ENCODE measurements around the gene IDH3G. TPM values are rescaled to one million over a fixed set of nuclear protein-coding genes. Genes with fewer than 3 reads are reported as not detected.

Gene IDH3G
- total RNA-seq, 1 donor from 2014 or later = 70.2 TPM

DNA sequence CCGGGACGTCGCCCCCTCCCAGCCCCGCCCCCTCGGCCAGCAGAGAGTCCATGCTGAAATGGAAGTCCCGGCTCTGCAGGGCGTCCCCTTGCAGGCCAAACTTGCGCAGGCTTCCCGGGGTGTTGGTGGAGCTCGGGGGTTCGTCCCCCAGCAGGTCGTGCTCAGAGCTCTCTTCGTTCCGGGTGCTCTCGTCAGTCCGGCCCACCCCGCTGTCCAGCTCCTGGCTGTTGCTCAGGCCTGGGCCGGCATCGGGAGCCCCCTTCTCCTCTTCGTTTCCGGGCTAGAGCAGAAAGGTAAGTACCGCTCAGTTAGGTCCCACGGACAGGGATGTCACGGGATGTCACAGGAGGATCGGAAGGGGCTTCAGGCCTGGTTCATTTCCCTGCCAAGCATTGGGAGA is 10.4 kb upstream of the IDH3G start:
- no peak for DNase-seq
- intact Hi-C loops (cut with micrococcal nuclease) = no loop called here
- H3K4me1 Mint-ChIP-seq = no peaks in the 10 kb centered on the region
- H3K4me3 Mint-ChIP-seq = no peak overlapping the region
- no peak overlapping the region for H3K27ac Mint-ChIP-seq
- no peaks in the 10 kb centered on the region for H3K9me3 Mint-ChIP-seq
- no peaks in the 10 kb centered on the region for H3K36me3 Mint-ChIP-seq (ENCODE audit: low read depth)
- no peaks in the 10 kb centered on the region for H3K27me3 Mint-ChIP-seq

DNA sequence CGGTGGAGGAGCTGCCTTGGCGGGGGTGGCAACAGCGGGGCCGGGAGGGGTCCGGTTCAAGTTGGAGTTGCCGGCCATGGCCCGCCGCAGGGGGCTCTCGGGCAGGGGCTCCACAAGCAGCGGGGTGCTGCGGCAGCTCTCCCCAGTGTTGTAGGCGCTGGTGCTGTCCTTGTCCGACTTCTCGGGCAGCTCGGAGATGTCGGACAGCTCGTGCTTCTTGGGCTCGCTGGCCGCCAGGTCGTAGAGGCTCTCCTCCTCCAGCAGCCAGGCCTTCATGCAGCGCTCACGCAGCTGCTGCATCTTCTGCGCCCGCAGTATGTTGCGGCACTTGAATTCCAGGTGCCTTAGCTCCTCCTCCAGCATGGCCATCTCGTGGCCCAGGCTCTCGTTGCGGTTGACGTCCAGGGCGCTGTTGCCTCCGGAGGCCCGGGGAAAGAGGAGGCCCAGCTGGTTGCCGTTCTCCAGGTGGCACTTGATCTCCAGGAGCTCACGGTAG is 10.0 kb upstream of the IDH3G start:
- Mint-ChIP-seq H3K36me3 (ENCODE audit: low read depth) (no peaks in the 10 kb centered on the region), H3K4me3 (no peak overlapping the region), H3K4me1 (no peaks in the 10 kb centered on the region), H3K9me3 (no peaks in the 10 kb centered on the region), H3K27me3 (no peaks in the 10 kb centered on the region), H3K27ac (no peak overlapping the region)
- intact Hi-C loops (cut with micrococcal nuclease) = no loop called here
- DNase-seq = no peak

DNA sequence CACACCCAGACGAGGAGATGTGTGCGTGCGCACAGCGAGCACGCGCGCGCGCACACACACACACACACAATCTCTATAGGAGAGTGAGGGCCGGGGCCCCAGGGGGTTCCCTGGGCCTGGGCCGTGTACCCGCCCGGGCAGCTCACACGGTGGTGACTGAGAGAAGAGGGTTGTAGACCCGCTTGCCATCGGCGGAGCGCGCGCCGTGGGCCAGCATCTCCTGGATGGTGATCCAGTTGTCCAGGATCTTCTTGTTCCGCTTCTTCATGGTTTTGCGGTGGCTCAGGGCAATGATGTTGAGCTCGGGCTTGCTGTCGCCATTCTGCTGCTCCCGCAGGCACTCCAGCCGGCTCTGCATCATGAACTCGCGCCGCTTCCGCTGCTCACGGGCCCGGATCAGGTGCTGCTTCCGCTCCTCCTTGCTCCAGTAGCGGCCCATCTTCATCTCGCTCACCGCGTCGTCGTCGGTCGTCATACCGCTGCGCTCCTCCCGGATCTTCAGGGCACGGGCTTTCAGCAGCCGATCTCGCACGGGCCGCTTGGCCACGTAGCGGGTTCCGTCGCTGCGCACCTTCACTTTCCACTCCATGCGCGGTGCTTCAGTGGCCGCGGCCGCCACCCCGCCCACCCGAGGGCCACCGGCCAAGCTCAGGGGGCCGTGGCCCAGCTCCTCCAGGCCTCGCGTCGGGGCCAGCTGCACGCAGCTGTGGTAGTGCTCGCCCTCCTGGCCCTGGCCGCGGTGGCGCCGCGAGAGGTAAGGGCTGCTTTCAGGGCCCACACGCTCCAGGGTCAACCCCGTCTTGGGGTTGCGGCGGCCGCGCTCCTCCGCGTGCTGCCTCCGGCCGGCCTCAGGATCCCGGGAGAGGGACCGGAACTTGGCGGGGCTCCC is 9.3 kb upstream of the IDH3G start:
- no peak for DNase-seq
- Mint-ChIP-seq H3K4me3 (no peak overlapping the region), H3K36me3 (ENCODE audit: low read depth) (peaks cover 3% of the 10 kb centered on the region), H3K9me3 (no peaks in the 10 kb centered on the region), H3K27ac (no peak overlapping the region), H3K4me1 (no peaks in the 10 kb centered on the region), H3K27me3 (no peaks in the 10 kb centered on the region)
- intact Hi-C loops (cut with micrococcal nuclease) = no loop called here

DNA sequence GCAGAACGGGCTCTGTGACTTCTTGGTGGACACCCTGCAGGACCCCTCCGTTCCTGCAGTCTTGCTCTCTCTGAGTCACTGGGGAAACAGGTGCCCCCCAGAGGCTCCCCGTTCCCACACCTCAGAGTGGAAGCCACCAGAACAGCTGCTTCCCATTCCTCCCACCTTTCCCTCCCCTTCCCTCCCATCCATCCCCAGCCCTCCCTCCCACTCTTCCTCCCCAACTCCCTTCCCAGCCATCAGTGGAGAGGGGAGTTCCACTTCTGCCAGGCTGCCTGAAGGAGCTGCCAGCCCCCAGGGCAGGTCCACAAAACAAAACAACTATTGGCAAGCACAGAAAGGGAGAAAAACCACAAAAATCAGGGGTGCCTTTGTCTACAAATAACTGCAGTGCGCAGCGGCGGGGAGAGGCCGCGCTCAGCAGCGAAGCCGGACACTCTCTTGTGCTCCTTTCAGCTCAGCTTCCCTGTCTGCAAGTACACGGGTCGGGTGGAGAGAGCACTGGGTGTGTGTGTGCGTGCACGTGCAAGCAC is 8.4 kb upstream of the IDH3G start:
- Mint-ChIP-seq H3K4me3 (no peak overlapping the region), H3K36me3 (ENCODE audit: low read depth) (peaks cover 9% of the 10 kb centered on the region), H3K27me3 (no peaks in the 10 kb centered on the region), H3K9me3 (no peaks in the 10 kb centered on the region), H3K4me1 (no peaks in the 10 kb centered on the region), H3K27ac (no peak overlapping the region)
- no peak for DNase-seq
- intact Hi-C loops (cut with micrococcal nuclease) = no loop called here

DNA sequence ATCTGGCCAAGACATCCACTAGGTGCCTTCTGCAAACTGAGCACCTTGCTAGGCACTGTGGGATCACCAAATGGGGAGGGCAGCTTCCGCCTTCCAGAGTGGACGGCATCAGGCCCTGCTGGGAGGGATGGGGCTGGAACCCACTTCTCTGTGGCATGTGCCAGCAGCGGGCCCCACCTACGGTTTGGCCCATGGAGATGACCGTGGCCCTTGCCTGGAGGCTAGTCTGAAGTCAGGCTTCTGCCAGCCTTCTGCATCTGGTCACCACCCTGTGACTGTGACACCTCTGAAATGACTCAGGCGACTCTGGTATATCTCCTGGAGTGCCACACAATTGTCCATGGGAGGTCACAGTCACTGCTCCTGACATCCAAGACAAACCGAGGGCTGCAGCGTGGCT is 7.5 kb upstream of the IDH3G start:
- Mint-ChIP-seq H3K27me3 (no peaks in the 10 kb centered on the region), H3K4me3 (no peak overlapping the region), H3K27ac (no peak overlapping the region), H3K36me3 (ENCODE audit: low read depth) (peaks cover 10% of the 10 kb centered on the region), H3K4me1 (peaks cover 1% of the 10 kb centered on the region), H3K9me3 (no peaks in the 10 kb centered on the region)
- no peak for DNase-seq
- intact Hi-C loops (cut with micrococcal nuclease) = no loop called here

DNA sequence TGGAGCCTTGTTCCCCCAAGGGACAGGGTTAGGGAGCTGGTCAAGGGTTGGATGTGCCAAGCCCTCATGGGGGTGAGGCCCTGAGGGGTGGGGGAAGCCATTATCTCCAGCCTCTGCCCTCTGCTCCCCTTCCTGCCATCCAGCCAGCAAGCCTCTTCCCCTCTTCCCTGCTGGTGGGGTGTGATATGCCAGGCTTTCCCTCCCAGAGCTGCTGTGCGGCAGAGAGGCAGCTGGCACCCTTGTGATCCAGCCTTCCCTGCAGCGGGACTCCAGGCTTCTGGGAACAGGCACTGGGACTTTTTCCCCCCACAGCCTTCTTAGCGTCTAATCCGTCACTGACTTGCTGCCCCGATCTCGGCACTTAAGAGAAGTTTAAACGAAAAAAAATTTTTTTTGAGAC is 6.6 kb upstream of the IDH3G start:
- DNase-seq = no peak
- no peaks in the 10 kb centered on the region for H3K9me3 Mint-ChIP-seq
- intact Hi-C loops (cut with micrococcal nuclease) = no loop called here
- no peaks in the 10 kb centered on the region for H3K27me3 Mint-ChIP-seq
- no peak overlapping the region for H3K27ac Mint-ChIP-seq
- peaks cover 6% of the 10 kb centered on the region for H3K4me1 Mint-ChIP-seq
- H3K4me3 Mint-ChIP-seq = no peak overlapping the region
- peaks cover 18% of the 10 kb centered on the region for H3K36me3 Mint-ChIP-seq (ENCODE audit: low read depth)

DNA sequence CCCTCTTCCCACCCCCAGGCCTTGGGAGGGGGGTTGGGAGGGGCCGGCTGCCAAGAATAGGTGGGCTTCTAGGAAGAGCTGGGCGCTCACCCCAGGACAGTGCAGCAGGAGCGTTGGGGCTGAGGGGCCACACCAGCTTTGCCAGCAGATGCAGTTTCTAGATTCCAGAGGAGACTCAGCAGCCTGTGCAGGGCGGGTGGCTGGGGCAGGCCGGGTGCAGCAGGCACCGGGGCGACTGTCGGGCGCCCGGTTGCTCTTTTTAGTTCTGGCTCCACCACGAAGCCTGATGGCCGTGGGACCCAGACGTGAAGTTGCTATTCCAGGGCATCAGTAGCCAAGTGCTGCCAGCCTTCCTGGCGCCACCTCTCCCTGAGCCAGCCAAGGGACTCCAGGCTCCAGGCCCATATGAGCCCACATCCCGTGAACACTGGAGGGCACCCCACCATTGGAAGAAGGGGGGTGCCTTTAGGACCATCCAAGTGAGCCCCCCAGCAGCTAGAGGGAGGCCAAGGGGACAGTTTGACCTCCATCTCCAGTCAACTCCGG is 6.1 kb upstream of the IDH3G start:
- H3K27me3 Mint-ChIP-seq = no peaks in the 10 kb centered on the region
- H3K4me3 Mint-ChIP-seq = no peak overlapping the region
- H3K9me3 Mint-ChIP-seq = no peaks in the 10 kb centered on the region
- H3K4me1 Mint-ChIP-seq = peaks cover 6% of the 10 kb centered on the region
- no peak for DNase-seq
- no peak overlapping the region for H3K27ac Mint-ChIP-seq
- H3K36me3 Mint-ChIP-seq (ENCODE audit: low read depth) = peaks cover 18% of the 10 kb centered on the region
- intact Hi-C loops (cut with micrococcal nuclease) = no loop called here

DNA sequence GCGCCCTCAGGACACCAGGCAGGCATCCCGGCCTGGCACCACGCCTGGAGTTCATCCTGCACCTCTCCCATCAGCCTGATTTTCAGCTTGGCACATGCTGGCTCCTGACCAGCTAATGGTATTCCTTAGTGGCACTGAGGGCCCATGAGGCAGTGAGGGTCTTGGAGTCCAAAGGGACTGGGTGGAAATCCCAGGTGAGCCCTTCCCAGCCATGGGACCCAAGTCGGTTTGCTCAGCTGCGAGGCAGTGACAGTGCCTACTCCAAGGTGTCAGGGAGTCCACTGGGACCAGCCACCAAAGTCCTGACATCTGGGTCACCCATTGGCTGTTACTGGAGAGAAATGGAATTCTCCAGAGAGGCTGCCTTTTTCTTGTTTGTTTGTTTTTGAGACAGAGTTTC is 5.2 kb upstream of the IDH3G start:
- Mint-ChIP-seq H3K36me3 (ENCODE audit: low read depth) (peaks cover 22% of the 10 kb centered on the region), H3K4me1 (peaks cover 6% of the 10 kb centered on the region), H3K27me3 (no peaks in the 10 kb centered on the region), H3K9me3 (no peaks in the 10 kb centered on the region), H3K27ac (no peak overlapping the region), H3K4me3 (no peak overlapping the region)
- no peak for DNase-seq
- intact Hi-C loops (cut with micrococcal nuclease) = no loop called here

DNA sequence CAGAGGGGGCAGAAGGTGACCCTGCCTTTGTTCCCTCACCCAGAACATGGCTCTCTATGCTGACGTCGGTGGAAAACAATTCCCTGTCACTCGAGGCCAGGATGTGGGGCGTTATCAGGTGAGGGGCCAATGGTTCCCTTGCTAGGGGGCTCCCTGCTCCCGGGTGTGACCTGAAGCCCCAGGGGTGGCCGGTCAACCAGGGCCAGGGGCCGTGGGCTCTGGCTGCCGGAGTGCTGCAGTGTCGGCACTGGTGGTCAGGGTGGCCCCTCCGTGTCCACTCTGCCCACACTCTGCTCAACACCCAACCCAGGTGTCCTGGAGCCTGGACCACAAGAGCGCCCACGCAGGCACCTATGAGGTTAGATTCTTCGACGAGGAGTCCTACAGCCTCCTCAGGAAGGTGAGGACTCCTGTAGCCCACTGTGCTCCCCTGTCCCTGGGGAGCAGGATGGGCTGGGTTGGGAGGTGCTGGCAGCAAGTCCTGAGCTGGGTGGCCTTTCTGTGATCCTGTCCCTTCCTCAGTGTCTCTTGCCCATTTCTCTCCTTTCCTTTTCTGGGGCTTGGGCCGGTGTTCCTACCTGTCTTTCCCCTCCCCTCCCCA is 3.3 kb upstream of the IDH3G start:
- Mint-ChIP-seq H3K4me3 (no peak overlapping the region), H3K9me3 (no peaks in the 10 kb centered on the region), H3K4me1 (peaks cover 11% of the 10 kb centered on the region), H3K36me3 (ENCODE audit: low read depth) (peaks cover 24% of the 10 kb centered on the region), H3K27ac (no peak overlapping the region), H3K27me3 (no peaks in the 10 kb centered on the region)
- DNase-seq = no peak
- intact Hi-C loops (cut with micrococcal nuclease) = no loop called here

DNA sequence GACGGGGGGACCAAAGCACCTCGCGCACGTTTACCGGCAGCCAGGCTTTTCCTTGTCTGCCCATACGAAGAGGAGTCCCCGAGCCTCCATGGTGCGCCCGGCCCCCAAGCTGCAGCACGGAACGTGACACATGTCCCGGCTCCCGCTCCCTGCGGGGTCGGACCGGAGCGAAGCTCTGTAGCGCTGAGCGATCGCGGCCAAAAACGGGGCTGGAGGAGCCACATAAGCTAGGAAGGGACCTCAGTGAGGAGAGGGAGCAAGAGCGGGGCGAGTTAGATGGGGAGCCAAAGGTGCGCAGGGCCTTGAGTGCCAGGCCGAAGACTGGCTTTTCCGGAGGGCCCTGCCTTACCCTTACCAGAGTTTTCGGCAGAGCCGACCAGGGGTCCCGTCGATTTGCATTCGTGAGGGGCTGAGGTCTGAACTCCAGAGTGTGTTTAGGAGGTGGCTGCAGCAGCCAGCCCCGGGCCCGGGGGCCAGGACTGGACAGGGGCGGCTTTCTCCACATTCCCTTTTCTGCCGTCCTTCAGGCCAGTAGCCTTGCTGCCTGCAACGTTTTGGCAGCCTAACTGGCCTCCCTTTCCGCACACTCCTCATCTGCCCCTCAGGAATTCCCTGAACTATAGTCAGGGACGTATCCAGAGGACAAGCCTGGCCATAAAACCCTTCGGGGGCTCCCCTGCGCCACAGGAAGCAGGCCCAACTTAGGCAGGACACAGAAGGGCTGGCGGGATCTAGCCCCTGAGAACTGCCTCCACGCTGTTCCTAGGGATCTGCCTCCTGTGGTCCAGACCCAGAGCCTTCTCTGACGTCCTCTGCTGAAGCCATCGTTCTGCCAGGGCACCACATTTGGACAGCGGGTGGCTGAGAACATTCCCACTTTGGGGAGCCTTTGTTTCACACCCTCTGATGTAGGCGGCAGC is 982 bp upstream of the IDH3G start:
- Mint-ChIP-seq H3K36me3 (ENCODE audit: low read depth) (peaks cover 28% of the 10 kb centered on the region), H3K27ac (peak overlapping the region; percentile 93), H3K27me3 (no peaks in the 10 kb centered on the region), H3K4me3 (peak overlapping the region; percentile 90), H3K4me1 (peaks cover 11% of the 10 kb centered on the region), H3K9me3 (no peaks in the 10 kb centered on the region)
- no peak for DNase-seq
- intact Hi-C loops (cut with micrococcal nuclease) = loop anchor here (2.0 kb wide), 1 partner anchor 132 kb away; the partner anchor contains the start of gene ARHGAP4

DNA sequence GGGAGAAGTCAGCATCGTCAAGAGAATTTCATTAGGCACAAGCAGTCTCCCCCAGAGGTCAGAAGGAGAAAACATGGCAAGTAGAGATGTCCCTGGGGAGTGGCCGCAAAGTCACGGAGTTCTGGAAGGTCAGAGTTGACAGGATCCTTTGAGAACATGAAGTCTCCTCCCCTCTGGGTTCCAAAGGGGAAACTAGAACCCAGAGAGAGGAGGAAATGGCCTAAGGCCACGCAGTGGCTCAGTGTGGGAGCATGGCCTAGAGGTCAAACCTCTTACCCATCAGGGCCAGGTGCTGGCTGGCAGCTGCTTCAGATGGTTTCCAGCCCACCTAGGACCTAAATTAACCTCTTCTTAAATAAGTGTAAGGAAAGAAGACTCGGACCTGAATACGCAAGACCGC is 884 bp downstream of the IDH3G start:
- Mint-ChIP-seq H3K9me3 (no peaks in the 10 kb centered on the region), H3K27ac (peak overlapping the region; percentile 83), H3K4me1 (peaks cover 11% of the 10 kb centered on the region), H3K27me3 (no peaks in the 10 kb centered on the region), H3K36me3 (ENCODE audit: low read depth) (peaks cover 30% of the 10 kb centered on the region), H3K4me3 (peak overlapping the region; percentile 90)
- intact Hi-C loops (cut with micrococcal nuclease) = no loop called here
- no peak for DNase-seq

DNA sequence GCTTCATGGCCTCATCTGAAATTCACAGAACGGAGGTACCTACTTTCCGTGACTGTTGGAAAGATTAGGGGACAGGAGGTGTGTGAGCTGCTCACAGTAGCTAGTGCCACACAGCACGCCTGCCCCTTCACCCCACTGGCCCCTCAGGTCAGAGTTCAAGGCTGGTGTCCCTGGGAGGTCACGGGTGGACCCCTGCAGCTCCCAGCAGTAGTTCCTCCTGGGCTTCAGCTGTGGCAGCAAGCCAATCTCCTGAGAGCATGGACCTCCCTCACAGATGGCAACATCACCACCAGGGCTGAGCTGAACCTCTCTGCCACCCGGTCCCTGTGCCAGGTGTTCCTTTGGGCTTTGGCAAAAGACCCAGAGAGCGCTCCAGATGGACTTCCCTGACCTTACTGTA is 1.8 kb downstream of the IDH3G start:
- Mint-ChIP-seq H3K4me1 (peaks cover 11% of the 10 kb centered on the region), H3K36me3 (ENCODE audit: low read depth) (peaks cover 25% of the 10 kb centered on the region), H3K27ac (no peak overlapping the region), H3K4me3 (peak overlapping the region; percentile 90), H3K9me3 (no peaks in the 10 kb centered on the region), H3K27me3 (no peaks in the 10 kb centered on the region)
- intact Hi-C loops (cut with micrococcal nuclease) = no loop called here
- DNase-seq = no peak

DNA sequence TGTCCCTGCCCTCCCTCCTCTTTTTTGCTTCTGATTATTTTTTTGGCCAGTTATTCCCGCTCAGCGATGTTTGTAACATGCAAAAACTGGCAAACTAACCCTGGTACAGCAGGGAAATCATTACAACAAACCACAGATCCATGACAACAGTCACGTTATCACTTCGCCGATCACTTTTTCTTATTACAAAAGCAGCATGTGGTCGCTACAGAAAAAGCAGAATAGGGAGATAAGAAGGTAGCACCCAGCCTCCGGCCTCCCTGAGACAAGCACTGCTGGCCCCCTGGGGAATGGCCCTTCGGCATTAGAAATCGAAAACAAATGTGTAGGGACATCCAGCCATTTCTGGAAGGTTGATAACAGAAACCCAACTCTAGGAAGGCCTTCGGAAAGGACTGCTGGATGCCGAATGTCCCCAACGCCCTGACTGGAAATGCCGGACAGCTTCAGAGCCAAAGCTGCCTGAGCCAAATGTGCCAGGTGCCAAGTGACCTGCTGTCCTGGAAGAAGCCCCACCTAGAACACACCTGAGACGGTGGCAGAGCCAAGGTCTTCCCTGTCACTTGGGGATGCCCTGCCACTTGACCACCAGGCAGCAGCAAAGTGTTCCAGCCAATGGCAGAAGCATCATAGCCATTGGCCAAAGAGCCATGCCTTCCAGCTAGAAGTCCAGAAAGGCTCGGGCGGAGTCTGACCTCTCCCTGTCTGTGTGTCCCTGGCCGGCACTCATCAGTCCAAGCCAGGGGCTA is 2.9 kb downstream of the IDH3G start:
- Mint-ChIP-seq H3K27me3 (no peaks in the 10 kb centered on the region), H3K4me1 (peaks cover 9% of the 10 kb centered on the region), H3K9me3 (no peaks in the 10 kb centered on the region), H3K27ac (no peak overlapping the region), H3K36me3 (ENCODE audit: low read depth) (peaks cover 28% of the 10 kb centered on the region), H3K4me3 (no peak overlapping the region)
- intact Hi-C loops (cut with micrococcal nuclease) = no loop called here
- DNase-seq = no peak
